GM23248 (cell line): Measurements from ENCODE around the gene PRODH.
"Not testable (repeated sequence)": the region's sequence is repeated elsewhere in the genome, so short reads cannot be mapped to it uniquely, and the experiment has no call there.

Experiments
- EZH2 ChIP-seq: fragments of 200-600 bp; sonication (generic); IDR thresholded peaks from 2 replicates; pipeline ENCODE4 v1.6.1; 2018; ENCODE audit warnings: antibody characterized with exemption, mild to moderate bottlenecking; ENCODE audit not compliant: insufficient read depth, poor library complexity, severe bottlenecking
- EZH2phosphoT487 ChIP-seq: fragments of 200-600 bp; sonication (generic); IDR thresholded peaks from 2 replicates; pipeline ENCODE4 v1.6.1; 2018; ENCODE audit warnings: antibody characterized with exemption, moderate library complexity, mild to moderate bottlenecking, low read depth; ENCODE audit not compliant: insufficient read depth

DNA sequence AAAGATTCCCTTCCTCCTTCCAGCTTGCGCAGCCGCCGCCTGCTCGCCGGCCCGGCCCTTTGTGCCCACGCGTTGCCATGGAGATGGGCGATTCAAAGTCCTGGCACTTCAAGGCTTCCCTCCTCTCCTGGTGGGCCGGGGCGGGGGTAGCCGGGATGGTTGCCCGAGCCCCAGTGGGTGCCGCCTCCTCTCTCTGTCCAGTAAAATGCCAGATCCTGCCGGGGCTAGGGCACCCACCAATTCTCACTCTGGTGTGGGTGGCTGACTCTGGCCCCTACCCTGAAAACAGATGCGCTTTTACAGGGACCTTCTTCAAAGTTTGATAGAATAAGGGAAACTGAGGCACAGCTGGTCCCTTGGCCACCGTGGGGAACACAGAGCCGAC, 22.2 kb upstream of the PRODH start:
- TF ChIP-seq EZH2phosphoT487, EZH2: not testable (repeated sequence)
